SK-N-SH (cell line): ENCODE measurements around the gene ARSH.

ENCODE experiments used
- IRF3 ChIP-seq: fragments of 150-350 bp; IDR thresholded peaks from 2 replicates; pipeline ENCODE4 v1.6.1; 2016; ENCODE audit warnings: mild to moderate bottlenecking, low read depth, low read length
- MXI1 ChIP-seq: IDR thresholded peaks from 2 replicates; pipeline ENCODE4 v1.6.1; 2012; ENCODE audit warnings: mild to moderate bottlenecking, low read depth, low read length, improper control_type of control experiment
- NRF1 ChIP-seq: IDR thresholded peaks from 2 replicates; pipeline ENCODE4 v1.6.1; 2012; ENCODE audit warnings: low read depth, mild to moderate bottlenecking, low read length
- POLR2AphosphoS5 ChIP-seq: IDR thresholded peaks from 2 replicates; pipeline ENCODE4 v1.6.1; 2012; ENCODE audit warnings: low read depth, low read length
- YY1 ChIP-seq: IDR thresholded peaks from 2 replicates; pipeline ENCODE4 v1.4.0; 2012; ENCODE audit warnings: low read depth, mild to moderate bottlenecking
- TF ChIP-seq, protein P1 (sequence below): fragments of 200-600 bp; sonication (generic); IDR thresholded peaks from 2 replicates; pipeline ENCODE4 v1.6.1; 2017; ENCODE audit warnings: antibody characterized with exemption, mild to moderate bottlenecking, moderate library complexity

DNA sequence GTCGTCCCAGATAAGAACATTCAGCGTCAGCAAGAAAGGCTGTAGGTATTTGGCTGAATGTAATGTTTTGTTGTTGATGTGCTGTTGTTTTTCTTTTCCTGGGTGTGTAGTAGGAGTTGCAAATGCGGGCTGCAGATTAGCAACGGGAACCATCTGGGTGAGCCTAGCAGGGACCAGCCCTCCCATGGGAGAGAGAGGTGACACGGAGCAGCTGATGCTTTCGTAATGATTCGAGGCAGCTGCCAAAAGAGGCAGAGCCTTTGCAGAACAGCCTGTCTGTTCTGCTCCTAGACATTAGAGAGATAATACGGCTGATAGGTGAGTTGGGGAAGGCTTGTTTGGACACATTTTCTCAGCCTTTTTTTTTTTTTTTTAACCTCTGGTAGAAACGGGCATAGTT, 60.2 kb downstream of the ARSH start:
- TF ChIP-seq IRF3 (no peak), NRF1 (no peak), YY1 (no peak), MXI1 (no peak), POLR2AphosphoS5 (no peak)
- TF ChIP-seq, protein P1, sequence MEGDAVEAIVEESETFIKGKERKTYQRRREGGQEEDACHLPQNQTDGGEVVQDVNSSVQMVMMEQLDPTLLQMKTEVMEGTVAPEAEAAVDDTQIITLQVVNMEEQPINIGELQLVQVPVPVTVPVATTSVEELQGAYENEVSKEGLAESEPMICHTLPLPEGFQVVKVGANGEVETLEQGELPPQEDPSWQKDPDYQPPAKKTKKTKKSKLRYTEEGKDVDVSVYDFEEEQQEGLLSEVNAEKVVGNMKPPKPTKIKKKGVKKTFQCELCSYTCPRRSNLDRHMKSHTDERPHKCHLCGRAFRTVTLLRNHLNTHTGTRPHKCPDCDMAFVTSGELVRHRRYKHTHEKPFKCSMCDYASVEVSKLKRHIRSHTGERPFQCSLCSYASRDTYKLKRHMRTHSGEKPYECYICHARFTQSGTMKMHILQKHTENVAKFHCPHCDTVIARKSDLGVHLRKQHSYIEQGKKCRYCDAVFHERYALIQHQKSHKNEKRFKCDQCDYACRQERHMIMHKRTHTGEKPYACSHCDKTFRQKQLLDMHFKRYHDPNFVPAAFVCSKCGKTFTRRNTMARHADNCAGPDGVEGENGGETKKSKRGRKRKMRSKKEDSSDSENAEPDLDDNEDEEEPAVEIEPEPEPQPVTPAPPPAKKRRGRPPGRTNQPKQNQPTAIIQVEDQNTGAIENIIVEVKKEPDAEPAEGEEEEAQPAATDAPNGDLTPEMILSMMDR = no peak
